GM19239 (cell line): ENCODE data around the gene LTB4R.

Experiments
- DNase-seq: peaks from one replicate; pipeline ENCODE4 v3.0.0; 2011; ENCODE audit warnings: low spot score; ENCODE audit not compliant: insufficient read length
- FAIRE-seq: peaks from 2 replicates; lab custom pipeline; 2011; peaks lifted over from hg19 to GRCh38; lab: Jason Lieb, UNC

LTB4R gene

GRCh38 chr14:24366413-24366720, 55.1 kb downstream of the LTB4R start:
- no peak for DNase-seq
- peak; percentile 89 for FAIRE-seq

- FAIRE-seq (no peak), DNase-seq (peak; percentile 68)
Measured at GRCh38 chr14:24366721-24367513, 55.6 kb downstream of the LTB4R start.
